COLO668 (cell line): Measurements from ENCODE around the gene ARL14EPL.
"Not testable (repeated sequence)": the region's sequence is repeated elsewhere in the genome, so short reads cannot be mapped to it uniquely, and the experiment has no call there.

Experiments used
- DNase-seq: peaks from one replicate; lab custom pipeline; 2025; ENCODE audit not compliant: unreplicated experiment; lab: John Stamatoyannopoulos, UW

Gene ARL14EPL

DNA sequence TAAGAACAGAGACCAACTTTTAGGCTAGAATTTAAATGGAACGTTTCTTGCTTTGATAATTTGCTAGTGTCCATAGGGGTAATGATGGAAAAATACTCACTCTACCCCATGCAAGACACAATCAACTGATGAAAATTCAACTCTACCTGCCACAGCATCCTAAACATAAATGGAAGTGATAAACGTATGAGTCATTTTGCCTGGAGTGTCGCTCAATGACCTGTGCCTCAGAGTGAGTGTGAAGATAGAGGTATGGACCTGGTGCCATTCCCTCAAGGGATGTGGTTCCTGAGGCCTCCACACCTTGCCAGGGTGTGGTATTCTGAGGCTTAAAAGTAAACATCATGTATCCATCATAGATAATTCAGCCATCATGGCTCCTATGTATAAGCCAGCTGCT lies 14.0 kb downstream of the ARL14EPL start:
- no peak for DNase-seq

DNA sequence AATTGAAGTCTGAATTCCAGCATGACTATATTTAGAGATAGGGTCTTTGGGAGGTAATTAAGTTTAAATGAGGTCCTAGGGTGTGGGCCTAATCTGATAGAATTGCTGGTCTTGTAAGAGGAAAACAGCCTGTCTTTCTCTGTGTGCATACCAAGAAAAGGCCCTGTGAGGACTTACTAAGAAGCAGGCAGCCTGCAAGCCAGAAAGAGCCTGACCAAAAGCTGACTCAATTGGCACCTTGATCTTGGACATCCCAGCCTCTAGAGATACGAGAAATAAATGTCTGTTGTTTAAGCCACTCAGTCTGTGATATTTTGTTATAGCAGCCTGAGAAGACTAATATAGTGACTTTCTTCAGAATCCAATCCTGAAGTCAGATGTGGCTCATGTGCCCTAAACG lies 14.6 kb downstream of the ARL14EPL start:
- no peak for DNase-seq

DNA sequence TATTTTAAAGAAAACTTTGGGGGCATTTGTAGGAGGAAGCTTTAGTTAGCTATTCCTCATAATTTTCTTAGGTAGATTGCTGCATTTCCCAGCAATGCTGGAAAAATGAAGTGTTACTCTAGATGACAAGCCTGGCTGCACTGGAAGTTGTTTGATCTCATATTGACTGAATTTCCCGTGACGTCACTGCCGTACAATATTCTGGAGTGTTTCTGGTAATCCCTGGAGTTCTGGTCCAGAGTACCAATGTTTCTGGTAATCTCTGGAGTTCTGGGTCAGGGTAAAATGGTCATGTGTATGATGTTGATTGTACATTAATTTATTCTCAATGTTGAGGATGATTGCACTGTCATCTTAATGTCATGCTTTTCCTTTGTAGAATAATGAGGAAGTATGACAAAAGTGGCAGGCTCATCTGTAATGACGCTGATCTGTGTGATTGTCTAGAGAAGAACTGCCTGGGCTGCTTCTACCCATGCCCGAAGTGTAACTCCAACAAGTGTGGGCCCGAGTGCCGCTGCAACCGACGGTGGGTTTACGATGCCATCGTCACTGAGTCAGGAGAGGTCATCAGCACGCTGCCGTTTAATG lies 26.2 kb downstream of the ARL14EPL start:
- no peak for DNase-seq

DNA sequence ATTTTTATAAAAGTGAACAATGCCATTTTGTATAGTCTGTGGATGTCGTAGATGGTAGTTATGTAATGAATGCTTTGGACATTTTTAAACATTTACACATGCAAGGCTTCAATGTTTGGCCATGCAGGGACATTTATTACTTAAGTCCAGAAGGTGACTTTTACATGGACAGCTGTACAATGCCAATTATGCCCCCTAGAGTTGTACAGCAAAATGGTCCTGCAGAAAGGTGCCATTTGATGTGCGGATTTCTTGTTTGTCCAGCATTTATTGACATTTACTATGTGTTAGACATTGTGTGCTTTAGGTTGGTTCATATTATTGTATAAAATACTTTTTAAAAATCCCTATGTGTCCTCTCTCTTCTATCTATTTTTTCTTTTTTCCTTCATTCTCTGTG lies 30.1 kb downstream of the ARL14EPL start:
- DNase-seq: no peak

DNA sequence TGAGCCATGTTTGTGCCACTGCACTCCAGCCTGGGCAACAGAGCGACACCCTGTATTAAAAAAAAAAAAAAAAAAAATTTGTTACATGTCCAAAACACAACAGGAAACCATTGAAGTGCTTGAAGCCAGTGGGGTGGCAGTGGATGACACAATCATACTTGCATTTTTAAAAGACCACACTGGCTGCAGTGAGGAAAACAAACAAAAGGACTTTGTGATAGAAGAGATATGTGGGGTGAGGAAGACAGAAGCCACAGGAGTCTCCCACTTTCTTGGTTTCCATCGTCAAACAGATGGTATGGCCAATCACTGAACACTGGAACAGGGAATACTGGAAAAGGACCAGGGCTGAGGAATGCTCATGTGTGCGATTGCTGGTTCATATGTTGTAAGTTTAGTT lies 31.7 kb downstream of the ARL14EPL start:
- no peak for DNase-seq

DNA sequence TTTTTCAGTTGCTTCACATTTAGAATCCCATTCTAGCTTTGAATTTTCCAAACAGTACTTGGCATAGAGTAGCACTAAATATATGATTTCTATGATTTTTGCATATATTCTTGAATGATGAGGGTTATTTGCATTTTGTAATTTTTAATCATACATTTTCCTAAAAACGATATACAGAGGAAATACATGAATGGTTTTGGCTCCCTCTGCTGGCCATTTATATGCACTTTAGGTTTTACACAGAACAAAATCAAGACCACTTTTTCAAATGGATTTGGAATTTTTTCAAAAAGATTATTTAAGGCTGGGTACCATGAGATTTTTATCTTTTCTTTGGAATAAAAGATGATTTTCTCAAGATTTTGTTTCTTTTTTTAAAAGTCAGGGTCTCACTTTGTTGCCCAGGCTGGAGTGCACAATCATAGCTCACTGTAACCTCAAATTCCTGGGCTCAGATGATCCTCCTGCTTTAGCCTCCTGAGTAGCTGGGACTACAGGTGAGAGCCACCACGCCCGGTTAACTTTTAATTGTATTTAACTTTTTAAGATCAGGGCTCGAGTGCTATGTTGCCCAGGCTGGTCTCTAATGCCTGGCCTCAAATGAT lies 35.9 kb downstream of the ARL14EPL start:
- DNase-seq: peak; percentile 2

DNA sequence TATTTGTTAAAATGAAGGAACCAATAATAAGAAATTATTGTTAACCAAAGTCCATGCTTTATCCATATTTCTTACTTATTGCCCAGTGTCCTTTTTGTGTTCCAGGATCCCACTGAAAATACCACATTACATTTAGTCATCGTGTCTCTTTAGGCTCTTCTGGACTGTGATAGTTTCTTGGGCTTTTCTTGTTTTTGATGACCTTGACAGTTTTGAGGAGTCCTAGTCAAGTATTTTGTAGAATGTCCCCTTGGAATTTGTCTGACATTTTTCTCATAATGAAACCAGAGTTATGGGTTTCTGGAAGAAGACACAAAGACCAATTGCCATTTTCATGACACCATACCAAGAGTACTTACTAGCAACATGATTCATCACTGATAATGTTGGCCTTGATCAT lies 38.9 kb downstream of the ARL14EPL start:
- DNase-seq: no peak

DNA sequence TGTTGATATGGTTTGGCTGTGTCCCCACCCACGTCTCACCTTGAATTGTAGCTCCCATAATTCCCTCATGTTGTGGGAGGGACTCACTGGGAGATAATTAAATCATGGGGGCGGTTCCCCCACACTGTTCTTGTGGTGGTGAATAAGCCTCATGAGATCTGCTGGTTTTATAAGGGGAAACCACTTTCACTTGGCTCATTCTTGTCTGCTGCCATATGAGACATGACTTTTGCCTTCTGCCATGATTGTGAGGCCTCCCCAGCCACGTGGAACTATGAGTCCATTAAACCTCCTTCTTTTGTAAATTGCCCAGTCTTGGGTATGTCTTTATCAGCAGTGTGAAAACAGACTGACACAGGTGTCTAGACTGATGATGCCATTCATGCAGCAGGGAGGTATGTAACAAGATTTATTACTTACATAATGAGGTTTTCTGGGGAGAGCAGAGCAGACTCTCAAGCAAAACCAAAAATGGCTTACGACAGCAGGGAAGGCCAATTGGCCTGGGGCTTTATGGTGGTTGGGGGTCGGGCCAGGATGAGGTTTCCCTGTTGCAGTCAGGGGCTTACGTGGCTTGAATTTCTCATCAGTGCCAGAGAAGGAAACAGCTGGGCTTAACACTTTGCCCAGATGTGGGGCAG lies 43.0 kb downstream of the ARL14EPL start:
- DNase-seq: no peak

DNA sequence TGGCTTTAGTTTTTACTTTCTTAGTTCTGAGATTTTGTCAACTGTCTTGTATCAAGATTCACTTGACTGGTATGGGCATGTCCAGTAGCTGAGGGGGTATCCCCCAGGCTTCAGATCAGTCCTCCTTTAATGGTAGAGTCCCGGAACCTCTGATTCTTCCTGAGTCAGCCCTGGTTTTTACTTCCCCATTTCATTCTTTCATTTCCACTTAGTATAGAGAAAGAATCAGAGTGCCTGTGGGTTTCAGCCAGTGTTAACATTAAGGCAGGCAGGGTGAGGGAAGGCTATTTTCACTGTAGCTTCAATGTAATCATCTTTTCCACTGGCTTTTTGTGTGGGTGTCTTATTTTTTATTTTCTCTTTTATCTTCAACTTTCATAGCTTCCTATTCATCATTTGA lies 44.2 kb downstream of the ARL14EPL start:
- no peak for DNase-seq

DNA sequence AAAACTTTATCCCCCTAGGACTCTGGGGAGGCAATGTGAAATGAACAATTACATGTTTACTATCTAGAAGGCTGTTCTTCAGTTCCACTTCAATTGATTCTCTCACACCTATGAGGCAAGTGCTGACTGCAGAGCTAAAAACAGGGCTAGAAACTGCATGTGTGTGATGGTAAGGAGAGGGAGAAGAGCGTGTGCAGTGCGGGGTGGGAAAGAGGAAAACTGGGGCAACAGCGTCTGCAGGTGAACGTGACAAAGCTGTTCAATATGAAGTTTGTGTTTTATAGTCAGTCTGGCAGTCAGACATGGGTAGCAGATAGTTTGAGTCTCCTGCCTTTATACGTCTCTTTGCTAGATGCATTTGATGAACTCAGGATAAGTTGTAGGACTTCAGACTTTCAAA lies 45.9 kb downstream of the ARL14EPL start:
- DNase-seq: no peak

DNA sequence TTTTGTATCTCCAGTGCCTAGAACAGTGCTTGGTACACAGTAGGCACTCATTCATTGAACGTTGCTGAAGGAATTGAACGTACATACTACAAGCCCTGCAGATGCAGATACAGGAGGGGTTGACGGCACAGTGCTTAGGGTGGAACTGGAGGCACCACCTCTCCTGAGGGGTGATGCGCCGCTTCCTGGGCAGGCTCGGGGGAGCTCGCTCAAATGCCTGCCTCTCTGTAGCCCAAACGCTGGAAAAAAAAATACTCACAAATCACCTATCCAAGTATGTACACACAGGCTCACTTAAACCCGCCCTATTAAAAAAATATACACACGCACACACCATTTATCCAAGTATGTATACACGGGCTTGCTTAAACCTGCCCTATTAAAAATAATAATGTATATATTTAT lies 52.0 kb downstream of the ARL14EPL start:
- DNase-seq: peak; percentile 2

DNA sequence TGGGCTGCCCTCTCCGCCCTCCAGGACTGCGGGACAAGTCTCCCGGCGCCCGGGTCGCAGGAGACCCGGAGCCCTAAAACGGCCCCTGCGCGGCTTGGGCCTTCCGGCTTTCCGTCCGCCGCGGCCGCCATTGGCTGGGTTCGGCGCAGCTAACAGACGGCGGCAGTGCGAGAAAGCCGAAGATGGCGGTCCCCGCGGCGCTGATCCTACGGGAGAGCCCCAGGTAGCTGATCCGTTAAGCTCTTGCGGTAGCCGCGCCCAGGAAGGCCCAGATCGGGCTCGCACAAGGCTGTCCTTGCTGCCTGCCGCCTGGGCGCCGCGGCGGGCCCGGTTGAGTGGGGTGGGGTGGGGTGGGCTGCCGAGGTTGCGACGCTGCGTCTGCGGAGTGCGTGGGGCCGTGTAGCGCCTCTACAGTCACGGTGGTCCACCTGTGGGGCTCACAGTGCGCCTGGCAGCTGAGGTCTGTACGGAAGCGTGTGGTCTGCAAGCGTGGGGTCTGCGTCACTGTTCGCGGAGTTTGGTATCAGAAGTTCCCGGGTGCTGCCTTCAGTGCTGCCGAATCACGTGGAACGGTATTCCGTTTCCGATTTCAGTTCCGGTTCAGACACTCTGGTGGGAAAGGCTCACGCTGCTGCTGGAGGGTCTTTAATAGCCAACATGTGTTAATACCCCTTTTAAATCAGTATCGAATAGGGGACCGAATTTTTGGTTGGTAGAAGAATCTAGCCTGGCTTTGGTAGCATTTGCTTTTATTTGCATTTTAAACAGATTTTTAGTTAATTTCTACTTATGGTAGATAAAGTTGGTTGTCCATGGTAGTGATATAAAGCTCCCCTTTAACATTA lies 52.8 kb downstream of the ARL14EPL start, which contains the start of gene COMMD10:
Gene COMMD10, plus strand, starts transcription at position 155 of the 845 bp plus-strand sequence.
- DNase-seq: peak; percentile 79

DNA sequence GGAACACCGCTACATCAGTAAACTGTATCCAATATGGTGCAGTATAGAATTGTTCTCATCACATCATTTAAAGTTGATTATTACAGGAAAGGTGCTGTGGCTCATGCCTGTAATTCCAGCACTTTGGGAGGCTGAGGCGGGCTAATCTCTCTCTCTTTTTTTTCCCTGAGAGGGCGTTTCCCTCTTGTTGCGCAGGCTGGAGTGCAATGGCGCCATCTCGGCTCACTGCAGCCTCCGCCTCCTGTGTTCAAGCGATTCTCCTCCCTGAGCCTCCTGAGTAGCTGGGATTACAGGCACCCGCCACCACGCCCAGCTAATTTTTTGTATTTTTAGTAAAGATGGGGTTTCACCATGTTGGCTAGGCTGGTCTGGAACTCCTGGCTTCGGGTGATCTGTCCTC lies 54.0 kb downstream of the ARL14EPL start:
- DNase-seq: not testable (repeated sequence)

DNA sequence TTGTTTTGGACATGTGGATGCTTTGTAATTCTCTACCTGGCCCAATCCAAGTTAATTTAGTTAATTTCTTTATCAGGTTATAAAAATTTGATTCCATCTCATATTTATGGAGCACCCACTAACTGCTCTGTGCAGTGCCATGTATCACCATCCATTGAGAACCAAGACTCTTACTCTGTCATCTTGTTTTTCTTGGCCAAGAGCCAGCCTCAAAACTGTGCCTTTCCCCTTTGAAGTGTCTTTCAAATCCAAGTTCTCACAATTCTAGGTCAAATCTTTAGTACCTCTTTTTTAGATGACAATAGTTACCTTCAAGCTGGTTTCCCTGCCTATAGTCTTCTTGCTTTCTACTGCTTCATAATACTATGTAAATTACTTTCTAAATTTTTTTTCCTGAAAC lies 55.8 kb downstream of the ARL14EPL start:
- DNase-seq: no peak

DNA sequence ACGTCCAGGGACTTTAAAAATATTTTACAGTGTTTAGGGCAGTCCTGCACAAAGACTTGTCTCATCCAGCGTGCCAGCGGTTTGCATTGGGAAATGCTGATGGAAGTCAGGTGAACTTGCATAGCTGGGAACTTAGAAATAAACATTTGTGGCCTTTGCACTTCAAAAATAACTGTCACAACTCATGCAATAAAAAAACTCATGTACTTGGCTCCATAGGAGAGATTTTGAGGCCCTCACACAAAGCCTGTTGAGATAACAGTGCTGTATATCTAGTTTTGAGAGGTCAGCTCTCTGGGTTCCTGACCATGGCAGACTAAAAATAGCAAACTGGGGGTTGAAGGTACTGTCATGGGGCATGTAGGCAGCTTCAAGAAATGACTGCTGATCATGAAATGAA lies 58.0 kb downstream of the ARL14EPL start:
- DNase-seq: no peak

DNA sequence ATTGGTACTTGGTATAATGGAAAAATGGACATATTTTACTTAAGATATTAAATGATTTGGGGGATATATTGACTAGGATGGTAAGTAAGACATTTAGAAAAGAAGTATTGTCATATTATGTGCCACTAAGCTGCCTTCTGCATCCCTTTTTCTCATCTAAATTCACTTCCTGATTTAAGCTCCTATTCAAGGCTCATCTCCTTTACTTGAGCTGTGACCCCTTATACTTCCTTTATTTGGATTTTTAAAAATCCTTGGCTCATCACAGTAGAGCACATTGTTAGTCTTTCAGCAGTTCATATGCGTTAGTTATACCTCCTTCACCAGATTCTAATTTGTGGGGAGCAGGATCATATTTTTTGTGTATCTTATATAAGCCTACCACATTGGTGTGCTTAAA lies 59.1 kb downstream of the ARL14EPL start:
- DNase-seq: no peak

DNA sequence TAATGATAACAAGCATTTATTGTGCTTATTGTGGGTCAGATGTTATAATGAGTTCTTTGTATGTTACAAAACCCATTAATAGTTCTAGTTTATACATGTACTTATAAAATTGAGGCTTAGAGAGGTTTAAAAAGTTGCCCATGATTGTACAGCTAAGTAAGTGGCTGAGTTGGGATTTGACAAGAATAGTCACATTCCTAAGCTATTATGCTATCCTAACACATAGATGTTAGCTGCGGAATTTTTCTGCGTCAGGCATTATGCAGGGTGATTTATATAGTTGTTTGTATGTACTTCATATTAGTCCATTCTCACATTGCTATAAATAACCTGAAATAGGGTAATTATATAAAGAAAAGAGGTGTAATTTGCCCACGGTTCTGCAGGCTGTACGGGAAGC lies 65.0 kb downstream of the ARL14EPL start:
- DNase-seq: no peak

DNA sequence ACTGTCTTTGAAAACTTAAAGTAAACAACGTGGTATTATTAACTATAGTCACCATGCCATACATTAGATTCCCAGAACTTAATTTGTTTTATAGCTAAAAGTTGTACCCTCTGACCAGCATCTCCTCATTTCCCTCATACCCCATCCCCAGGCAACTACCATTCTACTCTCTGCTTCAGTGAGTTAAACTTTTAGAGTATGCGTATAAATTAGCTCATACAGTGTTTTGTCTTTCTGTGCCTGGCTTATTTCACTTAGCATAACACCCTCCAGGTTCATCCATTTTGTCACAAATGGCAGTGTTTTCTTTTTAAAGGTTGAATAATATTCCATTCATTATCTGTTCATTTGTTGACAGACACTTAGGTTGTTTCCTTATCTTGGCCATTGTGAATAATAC lies 66.7 kb downstream of the ARL14EPL start:
- no peak for DNase-seq

DNA sequence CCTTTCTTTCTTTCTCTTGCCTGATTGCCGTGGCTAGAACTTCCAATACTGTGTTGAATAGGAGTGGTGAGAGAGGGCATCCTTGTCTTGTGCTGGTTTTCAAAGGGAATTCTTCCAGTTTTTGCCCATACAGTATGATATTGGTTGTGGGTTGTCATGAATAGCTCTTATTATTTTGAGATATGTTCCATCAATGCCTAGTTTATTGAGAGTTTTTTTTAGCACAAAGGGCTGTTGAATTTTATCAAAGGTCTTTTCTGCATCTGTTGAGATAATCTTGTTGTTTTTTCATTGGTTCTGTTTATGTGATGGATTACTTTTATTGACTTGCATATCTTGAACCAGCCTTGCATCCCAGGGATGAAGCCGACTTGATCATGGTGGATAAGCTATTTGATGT lies 72.7 kb downstream of the ARL14EPL start:
- not testable (repeated sequence) for DNase-seq
